H1 (cell line): Measurements from ENCODE around the gene HIP1. TPM values are rescaled to one million over a fixed set of nuclear protein-coding genes. Genes with fewer than 3 reads are reported as not detected.

Experiments
- CTCF ChIA-PET: fragments of 300-600 bp; sonication (Branson Sonifier 250); formaldehyde crosslinking; loops from one replicate; lab custom pipeline; 2021; ENCODE audit not compliant: partially characterized antibody; lab: Charles Lee
- POLR2A ChIA-PET: fragments of 300-600 bp; sonication (Branson Sonifier 250); formaldehyde crosslinking; loops from one replicate; lab custom pipeline; 2021; ENCODE audit warnings: inconsistent platforms; ENCODE audit not compliant: partially characterized antibody; lab: Charles Lee
- DNase-seq, 2 experiments: peaks; one replicate each; pipeline versions ENCODE4 v3.0.0 to v3.0.0-alpha.2; 2010 to 2022; ENCODE audit warnings: low spot score in 2 of 2, low read depth in 1 of 2, mixed read lengths in 1 of 2
- FAIRE-seq: peaks from 2 replicates; lab custom pipeline; 2011; peaks lifted over from hg19 to GRCh38; lab: Jason Lieb, UNC
- H2AFZ ChIP-seq: 2 replicates; pipeline ENCODE4 v1.8.1; 2012; ENCODE audit warnings: low read length, inconsistent platforms
- H2AK5ac ChIP-seq: 2 replicates; pipeline ENCODE4 v1.6.1; 2013; ENCODE audit warnings: low read depth, low read length
- H2BK120ac ChIP-seq: replicated peaks from 2 replicates; pipeline ENCODE3; 2013; ENCODE audit warnings: low read depth, low read length, inconsistent platforms
- H2BK12ac ChIP-seq: 2 replicates; pipeline ENCODE4 v1.6.1; 2013; ENCODE audit warnings: low read depth, low read length
- H2BK15ac ChIP-seq: 2 replicates; pipeline ENCODE4 v1.6.1; 2013; ENCODE audit warnings: low read length
- H2BK20ac ChIP-seq: 2 replicates; pipeline ENCODE4 v1.6.1; 2013; ENCODE audit warnings: low read length
- H2BK5ac ChIP-seq: 2 replicates; pipeline ENCODE4 v1.6.1; 2013; ENCODE audit warnings: low read depth, low read length
- H3K14ac ChIP-seq: 2 replicates; pipeline ENCODE4 v1.6.1; 2013; ENCODE audit warnings: inconsistent platforms; ENCODE audit not compliant: insufficient read length
- H3K18ac ChIP-seq: 2 replicates; pipeline ENCODE4 v1.6.1; 2013; ENCODE audit warnings: low read length; ENCODE audit errors: extremely low read depth
- H3K23ac ChIP-seq: 2 replicates; pipeline ENCODE4 v1.6.1; 2013; ENCODE audit warnings: inconsistent platforms; ENCODE audit not compliant: insufficient read length
- H3K23me2 ChIP-seq: 2 replicates; pipeline ENCODE4 v1.6.1; 2013; ENCODE audit warnings: low read depth, low read length
- H3K27ac ChIP-seq: 2 replicates; pipeline ENCODE4 v1.6.1; 2011; ENCODE audit warnings: low read depth, low read length, inconsistent platforms
- H3K27me3 ChIP-seq, 4 experiments: replicated peaks in 1 of 4; 1 replicate in 1 of 4; 2 replicates in 3 of 4; pipeline versions ENCODE4 v1.6.1 to v1.8.1; 2011 to 2013; ENCODE audit warnings: low read length in 3 of 4, mild to moderate bottlenecking in 3 of 4, inconsistent platforms in 2 of 4, mixed read lengths in 2 of 4, moderate library complexity in 1 of 4; ENCODE audit not compliant: control insufficient read depth in 3 of 4, insufficient read depth in 3 of 4; ENCODE audit errors: extremely low read depth in 1 of 4
- H3K36me3 ChIP-seq, 4 experiments: 2 replicates each; pipeline versions ENCODE4 v1.6.1 to v1.8.1; 2011 to 2013; ENCODE audit warnings: mild to moderate bottlenecking in 4 of 4, low read length in 3 of 4, moderate library complexity in 2 of 4, control low read depth in 1 of 4, inconsistent platforms in 1 of 4; ENCODE audit not compliant: insufficient read depth in 4 of 4, control insufficient read depth in 2 of 4
- H3K4ac ChIP-seq: replicated peaks from 2 replicates; pipeline ENCODE3; 2013; ENCODE audit warnings: low read length, low read depth, mixed read lengths, inconsistent platforms; ENCODE audit not compliant: insufficient read length
- H3K4me1 ChIP-seq, 4 experiments: replicated peaks in 1 of 4; 1 replicate in 1 of 4; 2 replicates in 3 of 4; pipeline versions ENCODE4 v1.6.1 to v1.8.1; 2011 to 2013; ENCODE audit warnings: low read length in 3 of 4, inconsistent platforms in 2 of 4, mixed read lengths in 1 of 4; ENCODE audit not compliant: insufficient read depth in 4 of 4, control insufficient read depth in 3 of 4
- H3K4me2 ChIP-seq, 2 experiments: 2 replicates each; pipeline versions ENCODE4 v1.6.1 to v1.8.1; 2011 to 2013; ENCODE audit warnings: low read depth in 2 of 2, low read length in 2 of 2, control low read depth in 1 of 2, inconsistent platforms in 1 of 2, mild to moderate bottlenecking in 1 of 2; ENCODE audit not compliant: insufficient read depth in 1 of 2
- H3K4me3 ChIP-seq, 4 experiments: fragments of 200-600, 300-600 bp in 1 of 4; sonication (generic), shearing (Covaris generic), sonication (Bioruptor Twin) in 1 of 4; 2 replicates each; pipeline versions ENCODE4 v1.5.1 to v1.8.1; 2011 to 2016; ENCODE audit warnings: low read length in 4 of 4, low read depth in 3 of 4, control low read depth in 2 of 4, inconsistent platforms in 2 of 4, mild to moderate bottlenecking in 2 of 4, mixed read lengths in 1 of 4, moderate library complexity in 1 of 4; ENCODE audit not compliant: insufficient read depth in 2 of 4; ENCODE audit errors: extremely low read depth in 1 of 4
- H3K56ac ChIP-seq: replicated peaks from 2 replicates; pipeline ENCODE3; 2013; ENCODE audit warnings: low read depth, mild to moderate bottlenecking, mixed read lengths, low read length, inconsistent platforms; ENCODE audit not compliant: insufficient read length
- H3K79me1 ChIP-seq: 2 replicates; pipeline ENCODE4 v1.6.1; 2013; ENCODE audit warnings: low read depth, low read length, control low read depth
- H3K79me2 ChIP-seq, 2 experiments: 2 replicates each; pipeline versions ENCODE4 v1.6.1 to v1.8.1; 2012 to 2013; ENCODE audit warnings: low read length in 2 of 2, mild to moderate bottlenecking in 2 of 2, inconsistent platforms in 1 of 2; ENCODE audit not compliant: insufficient read depth in 2 of 2, control insufficient read depth in 1 of 2
- H3K9ac ChIP-seq, 4 experiments: replicated peaks in 1 of 4; 1 replicate in 1 of 4; 2 replicates in 3 of 4; pipeline versions ENCODE4 v1.6.1 to v1.8.1; 2011 to 2013; ENCODE audit warnings: low read depth in 3 of 4, low read length in 3 of 4, control low read depth in 2 of 4, mild to moderate bottlenecking in 2 of 4, moderate library complexity in 2 of 4, inconsistent platforms in 1 of 4; ENCODE audit errors: extremely low read depth in 1 of 4
- H3K9me3 ChIP-seq, 2 experiments: 2 replicates each; pipeline versions ENCODE4 v1.6.1 to v1.8.1; 2012 to 2013; ENCODE audit warnings: mild to moderate bottlenecking in 2 of 2, moderate library complexity in 2 of 2, control low read depth in 1 of 2, inconsistent platforms in 1 of 2, low read depth in 1 of 2, low read length in 1 of 2, mixed read lengths in 1 of 2; ENCODE audit not compliant: insufficient read depth in 2 of 2
- H4K20me1 ChIP-seq, 2 experiments: replicated peaks in 1 of 2; 2 replicates each; pipeline versions ENCODE3 to v1.8.1; 2011 to 2013; ENCODE audit warnings: inconsistent platforms in 2 of 2, low read length in 2 of 2, mild to moderate bottlenecking in 1 of 2; ENCODE audit not compliant: insufficient read depth in 2 of 2, control insufficient read depth in 1 of 2
- H4K5ac ChIP-seq: 2 replicates; pipeline ENCODE4 v1.6.1; 2013; ENCODE audit warnings: low read length, low read depth, mixed read lengths, inconsistent platforms; ENCODE audit not compliant: insufficient read length
- H4K8ac ChIP-seq: 2 replicates; pipeline ENCODE4 v1.8.0; 2013; ENCODE audit warnings: mild to moderate bottlenecking, moderate library complexity, low read length, inconsistent platforms; ENCODE audit not compliant: insufficient read depth; ENCODE audit errors: extremely low read depth
- H4K91ac ChIP-seq: replicated peaks from 2 replicates; pipeline ENCODE3; 2013; ENCODE audit warnings: low read length, mixed read lengths, inconsistent platforms; ENCODE audit not compliant: insufficient read length
- ASH2L ChIP-seq: fragments of 200-600, 300-600 bp; sonication (generic); IDR thresholded peaks from one replicate; pipeline ENCODE4 v1.7.1; 2017; ENCODE audit warnings: low read length
- BACH1 ChIP-seq: IDR thresholded peaks from 2 replicates; pipeline ENCODE4 v1.6.1; 2012; ENCODE audit warnings: low read length, improper control_type of control experiment
- EZH2 ChIP-seq: fragments of 200-600 bp; sonication (generic); IDR thresholded peaks from 2 replicates; pipeline ENCODE4 v1.7.1; 2012; ENCODE audit warnings: low read depth, mild to moderate bottlenecking, moderate library complexity, low read length, inconsistent platforms; ENCODE audit not compliant: severe bottlenecking
- KDM4A ChIP-seq: IDR thresholded peaks from one replicate; pipeline ENCODE4 v1.7.1; 2012; ENCODE audit warnings: low read depth, mild to moderate bottlenecking, moderate library complexity, low read length, inconsistent platforms; ENCODE audit not compliant: severe bottlenecking
- PHF8 ChIP-seq: fragments of 200-600 bp; sonication (generic); conservative IDR thresholded peaks from 2 replicates; pipeline ENCODE4 v1.7.1; 2012; ENCODE audit warnings: low read depth, mild to moderate bottlenecking, inconsistent platforms, low read length, moderate library complexity
- RNF2 ChIP-seq: fragments of 200-900, 300-1000 bp; sonication (generic); IDR thresholded peaks from 2 replicates; pipeline ENCODE4 v1.7.1; 2016; ENCODE audit warnings: borderline replicate concordance, low read depth, mild to moderate bottlenecking, antibody characterized with exemption, low read length; ENCODE audit not compliant: poor library complexity, severe bottlenecking; ENCODE audit errors: missing control alignments
- SRF ChIP-seq: IDR thresholded peaks from 2 replicates; pipeline ENCODE4 v1.6.1; 2011; ENCODE audit warnings: mild to moderate bottlenecking, low read depth, low read length, moderate library complexity
- TAF1 ChIP-seq: IDR thresholded peaks from 2 replicates; pipeline ENCODE4 v1.6.1; 2011; ENCODE audit warnings: mild to moderate bottlenecking, low read depth, low read length
- TAF7 ChIP-seq: optimal IDR thresholded peaks from 2 replicates; pipeline ENCODE3; 2011; ENCODE audit warnings: low read depth, mild to moderate bottlenecking, inconsistent platforms, low read length, moderate library complexity, borderline replicate concordance
- USF2 ChIP-seq: IDR thresholded peaks from 2 replicates; pipeline ENCODE4 v1.6.1; 2011; ENCODE audit warnings: low read length, improper control_type of control experiment
- WGBS, 2 experiments: shearing (Covaris generic) in 1 of 2; methylation state at CpG; one replicate each; pipeline versions ENCODE4 v1.1.6 to v1.1.7; 2013 to 2015; ENCODE audit warnings: low lambda C conversion rate in 2 of 2, mixed read lengths in 2 of 2, inconsistent platforms in 1 of 2, low coverage in 1 of 2, missing lambda C conversion rate in 1 of 2; ENCODE audit not compliant: insufficient replicate concordance in 2 of 2, insufficient coverage in 1 of 2, insufficient read length in 1 of 2; ENCODE audit errors: extremely low coverage in 1 of 2, missing lambda C conversion rate in 1 of 2; 5-methylcytosine and 5-hydroxymethylcytosine counted together
- polyA plus RNA-seq, 7 experiments: library from polyadenylated mRNA; depleted of rRNA in 3 of 7; stranded (reverse) in 5 of 7; unstranded in 2 of 7; fragments of >200 nt in 5 of 7; fragments of 200-250 nt in 2 of 7; gene quantifications; 1 replicate in 5 of 7; 2 replicates in 1 of 7; 4 replicates in 1 of 7; pipeline versions ENCODE4 v1.2.1 to v1.2.3, GENCODE V29; 2011 to 2013; ENCODE audit warnings: missing spikeins in 2 of 7, mixed read lengths in 2 of 7
- total RNA-seq: library from RNA; stranded (reverse); fragmentation: NEBNext Ultra II Directional; extraction: Animal tissue kit (Norgen Biotek cat#: 25700); gene quantifications from 2 replicates; pipeline ENCODE4 v1.2.1, GENCODE V29; 2021

The HIP1 gene
- total and polyA plus RNA-seq, 2 of the 8 experiments (the other 6 are each of a cell fraction or from before 2014, with no cell fraction given) = 51.8 to 108 TPM

DNA sequence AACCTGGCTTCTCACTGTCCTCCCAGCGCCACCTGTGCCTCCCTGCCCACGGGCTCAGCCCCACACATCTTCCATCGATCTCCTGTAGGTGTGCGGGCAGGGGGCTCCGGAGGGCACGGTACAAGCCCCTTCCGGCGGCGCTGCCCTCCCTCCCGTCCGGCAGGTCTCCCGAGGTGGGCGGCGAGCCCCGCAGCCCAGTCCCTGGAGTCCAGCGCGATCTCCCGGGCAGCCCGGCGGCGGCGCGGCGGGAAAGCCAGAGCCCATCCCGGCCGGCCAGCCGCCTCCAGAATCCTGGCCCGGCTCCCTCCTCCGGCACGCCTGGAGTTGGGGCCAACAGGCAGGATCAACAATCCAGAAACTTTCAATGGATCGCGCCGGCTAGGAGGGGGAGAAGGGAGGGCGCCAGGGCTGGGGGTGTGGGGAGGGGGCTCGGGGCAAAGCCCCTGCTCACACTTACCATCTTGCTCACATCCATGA is 100.1 kb downstream of the HIP1 start:
- H3K23ac ChIP-seq = no peak overlapping the region
- no peak overlapping the region for H2BK15ac ChIP-seq
- H2BK20ac ChIP-seq = no peak overlapping the region
- H4K8ac ChIP-seq = peak overlapping the region; percentile 98
- H3K79me1 ChIP-seq = peaks cover 11% of the 10 kb centered on the region
- H4K5ac ChIP-seq = peak overlapping the region; percentile 76
- peak overlapping the region; percentile 97 for H4K91ac ChIP-seq
- peaks cover 0 to 18% (median 3%) of the 10 kb centered on the region in 4 experiments; a peak in 4 of 8 replicates for H3K36me3 ChIP-seq
- H3K27ac ChIP-seq = peak overlapping the region; percentile 87
- DNase-seq (peak in 1 of 2 experiments; percentile 67), FAIRE-seq (no peak)
- peak overlapping the region; percentile 76 for H3K18ac ChIP-seq
- peaks cover 0 to 23% (median 8%) of the 10 kb centered on the region in 4 experiments; a peak in 6 of 7 replicates for H3K4me1 ChIP-seq
- peaks cover 13% of the 10 kb centered on the region for H3K23me2 ChIP-seq
- H3K79me2 ChIP-seq = peaks cover 23 to 49% of the 10 kb centered on the region in 2 experiments
- H2BK12ac ChIP-seq = peak overlapping the region; percentile 29; the same call in 1 of the 2 replicates
- no peak overlapping the region for H3K14ac ChIP-seq
- H3K9ac ChIP-seq = peak overlapping the region; percentile 39 to 93 (median 72)
- H2BK5ac ChIP-seq = peak overlapping the region; percentile 84
- H2AK5ac ChIP-seq = no peak overlapping the region
- H3K4me2 ChIP-seq = peak overlapping the region; percentile 60 to 96
- peak overlapping the region; percentile 78 for H2BK120ac ChIP-seq
- 1% methylated on average over 27 of the region's 35 CpGs; no CpG with 5 or more reads in 1 of the 2 experiments for WGBS, 2 experiments
- no peaks in the 10 kb centered on the region for H3K27me3 ChIP-seq
- CTCF ChIA-PET = no interaction called here
- POLR2A ChIA-PET = interaction anchor here (0.7 to 11.8 kb wide), 13 partner anchors 8 to 352 kb away, joined by 3 to 122 read pairs (median 5); partner anchors contain the start of gene HIP1
- peak overlapping the region; percentile 94 for H3K4ac ChIP-seq
- peaks cover 0 to 7% of the 10 kb centered on the region in 2 experiments; a peak in 1 of 4 replicates for H3K9me3 ChIP-seq
- peak overlapping the region; percentile 89 for H3K56ac ChIP-seq
- peaks cover under 1 to 7% of the 10 kb centered on the region in 2 experiments for H4K20me1 ChIP-seq
- no peak overlapping the region for H2AFZ ChIP-seq
- peak overlapping the region; percentile 45 to 89 (median 86) for H3K4me3 ChIP-seq
- TF ChIP-seq PHF8 (0 out of 2 replicates have a peak, but pooled peaks have one; percentile 30), RNF2 (no peak), TAF7 (peak; percentile 47), USF2 (no peak), BACH1 (no peak), KDM4A (peak; percentile 45), TAF1 (0 out of 2 replicates have a peak, but pooled peaks have one; percentile 16), ASH2L (peak; percentile 39), EZH2 (no peak), SRF (no peak)
